Astrocyte of the hippocampus (primary cell): ENCODE measurements around the gene PELO.

Experiments used
- DNase-seq: peaks from one replicate; pipeline ENCODE4 v3.0.0; 2011; ENCODE audit warnings: low read depth, low spot score

The PELO gene

DNA sequence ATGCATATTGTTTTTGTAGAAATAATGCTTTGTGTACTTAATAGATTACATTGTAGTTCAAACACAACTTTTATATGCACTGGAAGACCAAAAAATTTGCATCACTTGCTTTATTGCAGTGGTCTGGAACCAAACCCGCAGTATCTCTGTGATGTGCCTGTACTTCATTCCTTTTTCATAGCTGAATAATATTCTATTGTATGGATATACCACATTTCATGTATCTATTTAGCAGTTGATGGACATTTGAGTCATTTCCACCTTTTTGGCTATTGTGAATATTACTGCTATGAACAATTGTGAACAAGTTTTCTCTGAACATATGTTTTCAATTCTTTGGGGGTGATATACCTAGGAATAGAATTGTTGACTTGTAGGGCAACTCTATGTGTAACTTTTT lies 40.1 kb downstream of the PELO start:
- DNase-seq: no peak

DNA sequence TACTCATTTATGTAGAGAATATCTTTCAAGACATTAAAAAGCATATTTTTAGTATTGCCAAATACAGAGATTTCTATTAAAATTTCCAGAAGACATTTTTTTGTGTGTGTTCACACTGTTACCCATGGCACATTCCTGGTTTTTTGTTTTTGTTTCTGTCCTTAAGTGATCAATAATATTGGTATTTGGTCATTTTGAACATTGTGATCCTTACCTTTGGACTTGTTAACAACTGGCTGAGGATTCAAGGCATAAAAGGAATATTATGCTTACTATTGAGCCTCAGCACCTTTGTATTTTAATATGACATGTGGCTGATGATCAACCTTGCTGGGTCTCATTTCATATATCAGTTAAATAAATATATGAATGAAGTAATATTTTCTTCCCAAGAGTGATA lies 41.9 kb downstream of the PELO start:
- no peak for DNase-seq

DNA sequence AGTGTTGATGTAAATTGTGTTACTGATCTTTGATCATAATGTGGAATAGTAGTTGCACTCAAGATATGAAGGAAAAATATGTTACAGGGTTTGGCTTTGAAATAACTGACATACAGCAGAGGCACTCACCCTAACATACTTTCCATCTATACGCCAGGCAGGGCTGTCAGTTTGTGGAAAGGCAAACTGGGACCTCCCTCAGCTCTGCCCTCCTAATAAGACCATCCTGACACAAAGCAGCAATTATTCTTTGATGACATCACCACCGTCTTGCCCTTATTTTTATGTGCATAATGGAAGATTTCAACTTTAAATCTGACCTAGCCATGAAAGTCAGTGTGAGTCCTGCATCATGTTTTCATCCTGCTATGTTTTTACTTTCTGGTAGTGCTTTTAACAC lies 42.9 kb downstream of the PELO start:
- no peak for DNase-seq

DNA sequence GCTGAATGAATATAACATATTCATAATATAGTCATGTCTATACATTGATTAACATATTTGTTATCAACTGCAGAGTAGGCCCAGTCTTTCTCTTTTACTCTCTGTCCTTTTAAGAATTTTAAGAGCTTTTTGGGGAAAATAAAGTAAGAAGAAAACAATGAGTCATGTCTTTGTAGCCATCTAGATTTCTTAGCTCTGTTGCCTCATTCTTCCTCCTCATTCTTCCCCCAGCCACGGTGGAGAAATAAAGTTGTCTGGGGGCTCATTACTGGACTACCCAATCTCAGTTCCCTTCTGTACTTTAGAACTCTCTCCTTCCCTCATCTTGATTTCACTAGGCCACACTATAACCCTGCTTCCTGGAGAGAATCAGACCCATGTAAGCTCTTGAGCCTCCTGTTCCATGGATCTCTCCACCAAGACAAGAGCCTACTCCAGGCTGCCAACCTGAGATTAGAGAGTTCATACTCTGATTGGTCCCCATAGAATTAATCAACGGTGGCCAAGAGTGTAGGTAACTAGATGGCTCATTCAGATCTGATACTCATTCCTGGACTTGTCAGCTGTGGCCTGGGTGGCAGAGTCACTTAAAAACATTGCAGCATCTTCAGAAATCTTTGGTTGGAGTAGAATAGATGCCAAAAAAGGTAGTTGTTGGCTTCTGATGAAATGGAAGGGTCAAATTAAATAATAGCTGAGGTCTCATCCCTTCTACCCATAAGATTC lies 44.2 kb downstream of the PELO start:
- no peak for DNase-seq

DNA sequence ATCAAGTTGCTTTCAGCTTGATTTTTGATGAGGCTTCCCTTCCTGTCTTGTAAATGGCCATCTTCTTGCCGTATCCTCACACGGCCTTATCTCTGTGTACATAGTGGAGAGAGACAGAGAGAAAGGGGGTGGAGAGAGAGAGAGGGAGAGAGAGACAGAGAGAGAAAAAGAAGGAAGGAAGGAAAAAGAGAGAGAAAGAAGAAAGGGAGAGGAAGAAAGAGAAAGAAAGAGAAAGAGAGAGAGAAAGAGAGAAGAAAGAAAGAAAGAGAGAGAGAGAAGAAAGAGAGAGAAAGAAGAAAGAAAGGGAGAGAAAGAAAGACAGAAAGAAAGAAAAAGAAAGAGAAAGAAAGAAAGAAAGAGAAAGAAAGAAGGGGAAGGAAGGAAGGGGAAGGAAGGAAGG lies 46.6 kb downstream of the PELO start:
- no peak for DNase-seq

DNA sequence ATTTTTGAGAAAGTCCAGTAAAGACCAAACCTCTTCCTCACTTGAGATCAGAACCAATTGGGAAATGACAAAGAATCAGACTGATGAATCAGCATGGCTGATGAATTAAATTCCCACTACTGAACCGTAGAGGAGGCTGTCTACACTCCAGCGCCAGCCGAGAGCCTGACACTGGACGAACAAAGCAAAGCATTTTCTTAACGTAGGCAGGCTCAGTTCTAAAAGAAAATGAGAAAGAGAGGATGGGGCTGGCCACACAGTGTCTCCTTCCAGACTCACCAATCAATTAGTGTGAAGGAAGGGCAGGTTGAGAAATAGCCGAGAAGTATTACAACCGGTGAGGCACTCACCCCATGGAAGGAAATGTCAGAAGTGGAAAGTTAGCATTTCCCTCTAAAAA lies 49.4 kb downstream of the PELO start:
- peak; percentile 65 for DNase-seq
